ENCODE measurements around the gene EXOC3L2. TPM values are rescaled to one million over a fixed set of nuclear protein-coding genes. Genes with fewer than 3 reads are reported as not detected.
A peak's percentile ranks its signal among the peaks of the same experiment; 100 is the strongest.
"Not testable (repeated sequence)": the region's sequence is repeated elsewhere in the genome, so short reads cannot be mapped to it uniquely, and the experiment has no call there.

The EXOC3L2 gene
- polyA plus RNA-seq, 10 donors = 0.71 to 2.6 (median 1.2) TPM

- DNase-seq = no peak
These were observed 11.6 kb upstream of the EXOC3L2 start for GRCh38 chr19:45256836-45257235.

- DNase-seq = no peak
These were observed 10.5 kb upstream of the EXOC3L2 start for GRCh38 chr19:45255611-45256157.

GRCh38 chr19:45254044-45254531 lies 8.9 kb upstream of the EXOC3L2 start:
- no peak for DNase-seq

GRCh38 chr19:45253396-45254027 lies 8.3 kb upstream of the EXOC3L2 start:
- DNase-seq = no peak

- DNase-seq = peak in 1 of 3 donors; percentile 57
These were observed 6.5 kb upstream of the EXOC3L2 start for GRCh38 chr19:45251452-45252354.

- DNase-seq = peak; percentile 53 to 77 (median 73)
These were observed 5.7 kb upstream of the EXOC3L2 start, which contains the start of gene MARK4 for GRCh38 chr19:45250832-45251451. MARK4 (plus strand) TSS chr19:45251271; CDS start chr19:45251589, 318 bp downstream.

- no peak for DNase-seq
These were observed 5.1 kb upstream of the EXOC3L2 start for GRCh38 chr19:45250216-45250831.

GRCh38 chr19:45249261-45250033 lies 4.2 kb upstream of the EXOC3L2 start:
- no peak for DNase-seq

- no peak for DNase-seq
These were observed 1.9 kb upstream of the EXOC3L2 start for GRCh38 chr19:45247136-45247535.

- DNase-seq = no peak
These were observed 619 bp upstream of the EXOC3L2 start for GRCh38 chr19:45245826-45246225.

GRCh38 chr19:45244133-45244794 lies 943 bp downstream of the EXOC3L2 start:
- DNase-seq = no peak

- DNase-seq = no peak
These were observed 2.0 kb downstream of the EXOC3L2 start for GRCh38 chr19:45243144-45243732.

GRCh38 chr19:45238556-45238955 lies 6.7 kb downstream of the EXOC3L2 start:
- DNase-seq = no peak

GRCh38 chr19:45235485-45235884 lies 9.7 kb downstream of the EXOC3L2 start:
- DNase-seq = no peak

- no peak for DNase-seq
These were observed 10.9 kb downstream of the EXOC3L2 start for GRCh38 chr19:45234089-45234869.

- no peak for DNase-seq
These were observed 13.3 kb downstream of the EXOC3L2 start for GRCh38 chr19:45231891-45232290.

- not testable (repeated sequence) for DNase-seq
These were observed 16.2 kb downstream of the EXOC3L2 start for GRCh38 chr19:45229056-45229455.

- no peak for DNase-seq
These were observed 20.6 kb downstream of the EXOC3L2 start for GRCh38 chr19:45224645-45225044.

GRCh38 chr19:45223879-45224278 lies 21.3 kb downstream of the EXOC3L2 start:
- no peak for DNase-seq
